ENCODE data around the gene MSI2.

- TF ChIP-seq EZH2 (IDR thresholded peaks at IDR 0.05; ENCODE audit: insufficient read depth, poor library complexity, severe bottlenecking) (no peak), EZH2phosphoT487 (IDR thresholded peaks at IDR 0.05; ENCODE audit: insufficient read depth, low read depth) (no peak)
Measured at GRCh38 chr17:57464191-57464864, 208.0 kb downstream of the MSI2 start.

Data from GM23248 (cell line).